NB4 (cell line): ENCODE measurements around the gene ZNHIT2.

Experiments
- MAX ChIP-seq: IDR thresholded peaks from 2 replicates; pipeline ENCODE4 v1.6.1; 2011; ENCODE audit warnings: low read depth, low read length
- MYC ChIP-seq: IDR thresholded peaks from 2 replicates; pipeline ENCODE4 v1.6.1; 2011; ENCODE audit warnings: low read depth, low read length
- POLR2A ChIP-seq: IDR thresholded peaks from 2 replicates; pipeline ENCODE4 v1.6.1; 2011; ENCODE audit warnings: mild to moderate bottlenecking; ENCODE audit not compliant: insufficient read length; ENCODE audit errors: extremely low read depth
- TF ChIP-seq, protein P1 (sequence below): IDR thresholded peaks from one replicate; pipeline ENCODE4 v1.5.1; 2012; ENCODE audit warnings: low read depth, low read length

- TF ChIP-seq MYC: no peak
- TF ChIP-seq, protein P1, sequence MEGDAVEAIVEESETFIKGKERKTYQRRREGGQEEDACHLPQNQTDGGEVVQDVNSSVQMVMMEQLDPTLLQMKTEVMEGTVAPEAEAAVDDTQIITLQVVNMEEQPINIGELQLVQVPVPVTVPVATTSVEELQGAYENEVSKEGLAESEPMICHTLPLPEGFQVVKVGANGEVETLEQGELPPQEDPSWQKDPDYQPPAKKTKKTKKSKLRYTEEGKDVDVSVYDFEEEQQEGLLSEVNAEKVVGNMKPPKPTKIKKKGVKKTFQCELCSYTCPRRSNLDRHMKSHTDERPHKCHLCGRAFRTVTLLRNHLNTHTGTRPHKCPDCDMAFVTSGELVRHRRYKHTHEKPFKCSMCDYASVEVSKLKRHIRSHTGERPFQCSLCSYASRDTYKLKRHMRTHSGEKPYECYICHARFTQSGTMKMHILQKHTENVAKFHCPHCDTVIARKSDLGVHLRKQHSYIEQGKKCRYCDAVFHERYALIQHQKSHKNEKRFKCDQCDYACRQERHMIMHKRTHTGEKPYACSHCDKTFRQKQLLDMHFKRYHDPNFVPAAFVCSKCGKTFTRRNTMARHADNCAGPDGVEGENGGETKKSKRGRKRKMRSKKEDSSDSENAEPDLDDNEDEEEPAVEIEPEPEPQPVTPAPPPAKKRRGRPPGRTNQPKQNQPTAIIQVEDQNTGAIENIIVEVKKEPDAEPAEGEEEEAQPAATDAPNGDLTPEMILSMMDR: no peak
- no peak for TF ChIP-seq POLR2A
- no peak for TF ChIP-seq MAX
These were observed 4.1 kb downstream of the ZNHIT2 start for GRCh38 chr11:65113361-65113756.
